Heart left ventricle (tissue), 16 donors: ENCODE results near the gene DEGS2. TPM values are rescaled to one million over a fixed set of nuclear protein-coding genes. Genes with fewer than 3 reads are reported as not detected.
A peak's percentile ranks its signal among the peaks of the same experiment; 100 is the strongest.

Source experiments
- ATAC-seq, 4 donors: fragments of 200-7000 bp; cut with Tn5 transposase; one replicate each; pipeline ENCODE4 v1.9.1; 2020 to 2022; ENCODE audit warnings: moderate library complexity in 4 of 4, mild to moderate bottlenecking in 3 of 4, moderate number of reproducible peaks in 1 of 4
- DNase-seq, 5 donors: peaks; one replicate each; pipeline ENCODE4 v3.0.0-alpha.2; 2020
- H3K27ac ChIP-seq, 12 donors: fragments of 200-600 bp; sonication (generic) in 4 of 12; one replicate each; pipeline versions ENCODE4 v1.5.0 to v1.8.0; 2016 to 2022; ENCODE audit warnings: mild to moderate bottlenecking in 2 of 12
- H3K27me3 ChIP-seq, 9 donors: fragments of 200-600 bp; sonication (generic) in 2 of 9; one replicate each; pipeline versions ENCODE4 v1.5.1 to v1.8.0; 2016 to 2022; ENCODE audit warnings: mild to moderate bottlenecking in 3 of 9
- H3K36me3 ChIP-seq, 9 donors: fragments of 200-600 bp; sonication (generic) in 2 of 9; one replicate each; pipeline versions ENCODE4 v1.5.0 to v1.8.0; 2018 to 2022; ENCODE audit warnings: mild to moderate bottlenecking in 2 of 9
- H3K4me1 ChIP-seq, 12 donors: fragments of 200-600 bp; sonication (generic) in 4 of 12; one replicate each; pipeline versions ENCODE4 v1.5.0 to v1.8.0; 2016 to 2022; ENCODE audit warnings: mild to moderate bottlenecking in 3 of 12
- H3K4me3 ChIP-seq, 12 donors: fragments of 200-600 bp; sonication (generic) in 4 of 12; one replicate each; pipeline versions ENCODE4 v1.5.0 to v1.8.0; 2017 to 2022; ENCODE audit warnings: mild to moderate bottlenecking in 9 of 12, moderate library complexity in 4 of 12
- H3K9me3 ChIP-seq, 12 donors: fragments of 200-600 bp; sonication (generic) in 4 of 12; one replicate each; pipeline versions ENCODE4 v1.5.0 to v1.8.0; 2016 to 2022; ENCODE audit warnings: mild to moderate bottlenecking in 1 of 12
- POLR2A ChIP-seq, 2 donors: fragments of 450-650 bp; IDR thresholded peaks; one replicate each; pipeline ENCODE4 v1.6.1; 2017; ENCODE audit warnings: antibody characterized with exemption in 2 of 2, mild to moderate bottlenecking in 2 of 2, moderate library complexity in 2 of 2
- WGBS, 4 donors: extraction: QIAGEN DNeasy Blood & Tissue Kit in 2 of 4; methylation state at CpG; one replicate each; pipeline versions ENCODE4 v1.1.5 to v1.1.7; 2013 to 2018; 5-methylcytosine and 5-hydroxymethylcytosine counted together
- intact Hi-C, 10 donors: fragments of 100-400 bp; cut with DNase I; formaldehyde crosslinking; loops; one replicate each; pipeline versions ENCODE4 v1.11.1 to v1.14.2; 2022
- polyA plus RNA-seq, 2 donors: library from polyadenylated mRNA; stranded (reverse); fragments of 200-250 nt; gene quantifications; one replicate each; pipeline ENCODE4 v1.2.3, GENCODE V29; 2013
- total RNA-seq, 9 donors: library from RNA; depleted of rRNA in 2 of 9; stranded (reverse); fragments of >200 nt in 2 of 9; fragmentation: NEBNext Ultra II Directional in 3 of 9; extraction: Animal tissue kit (Norgen Biotek cat#: 25700) in 3 of 9; gene quantifications; one replicate each; pipeline versions ENCODE4 v1.1.0 to v1.2.4, GENCODE V29; 2016 to 2023
- TF ChIP-seq, protein P1 (sequence below), 12 donors: fragments of 200-600 bp; sonication (generic) in 4 of 12; IDR thresholded peaks; one replicate each; pipeline versions ENCODE4 v1.5.0 to v1.8.0; 2018 to 2022; ENCODE audit warnings: antibody characterized with exemption in 12 of 12, mild to moderate bottlenecking in 5 of 12
- donor health status: ischemic (EF 13 %, LVEDD 7.1; RV severe dilation, severe dysfunction).
- donor health status: healthy with polysubstance abuse.
- donor health status: DM: no; HTN: yes; CAD: no.
- donor health status: DM: no; HTN: no; CAD: no.
- donor health status: ischemic (EF 25% LVEDD 6.9; RV normal size, moderate dysfunction).
- donor health status: ischemic (EF 25% LVEDD 5.7; RV mildly dilated, moderate dysfunction).
- donor health status: healthy.
- donor health status: DM: yes; HTN: yes; CAD: no.
- donor health status: ischemic (EF 35%, LVEDD 5.7; RV mildly dilated, moderate dysfunction).
- donor health status: nonischemic (EF 11% LVEDD 7.7; RV severe dilation, severe dysfunction).
- donor health status: DM: yes; HTN: yes; CAD: no.
- donor health status: PGD.
- donor health status: ischemic (EF 29% LVEDD 5.4; RV normal size, mild dysfunction).
- donor health status: nonischemic (EF 23%, LVEDD 6.1; RV moderate dilation, normal function).

The DEGS2 gene
- total and polyA plus RNA-seq, 11 donors = 0.08 to 0.48 (median 0.30) TPM; not detected in 7

DNA sequence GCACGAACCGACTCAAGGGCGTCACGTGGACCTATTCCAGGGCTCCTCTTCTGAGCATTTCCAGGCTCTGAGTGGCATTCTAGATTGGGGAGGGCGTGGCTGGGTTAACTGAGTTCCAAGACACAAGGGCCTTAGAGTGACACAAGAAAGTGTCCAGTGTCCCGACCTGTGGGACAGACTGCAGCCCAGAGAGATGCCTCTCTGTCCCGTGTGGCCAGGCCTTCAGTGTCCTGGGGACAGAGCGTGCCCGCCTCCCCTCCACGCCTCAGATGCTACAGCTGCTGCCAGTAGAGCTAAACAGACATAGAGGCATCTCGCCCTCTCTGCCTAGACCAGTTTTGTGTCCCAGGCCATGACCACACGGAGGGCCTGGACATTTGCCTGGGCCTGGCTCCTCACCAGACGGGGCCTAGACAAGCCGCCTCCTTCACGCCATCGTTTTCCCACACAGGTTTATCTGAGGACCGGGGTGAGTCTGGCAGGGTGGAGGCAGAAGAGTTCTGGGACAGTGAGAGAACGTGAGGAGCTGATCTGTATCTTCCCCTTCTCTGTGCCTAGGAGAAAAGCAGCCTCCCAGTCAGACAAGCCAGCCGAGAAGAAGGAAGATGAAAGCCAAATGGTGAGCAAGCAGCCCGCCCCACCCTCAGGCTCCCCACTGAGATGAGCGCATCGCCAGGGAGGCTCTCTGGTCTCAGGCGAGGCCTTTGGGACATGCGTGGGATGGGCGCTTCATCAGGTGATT lies 27.1 kb downstream of the DEGS2 start:
- Histone ChIP-seq H3K4me3 (no peak overlapping the region), H3K27me3 (no peaks in the 10 kb centered on the region), H3K9me3 (no peaks in the 10 kb centered on the region), H3K36me3 (peaks cover 0 to 97% (median 26%) of the 10 kb centered on the region in 9 donors), H3K4me1 (peaks cover 0 to 29% (median 13%) of the 10 kb centered on the region in 12 donors), H3K27ac (no peak overlapping the region)
- intact Hi-C loops = no loop called here
- no peak for TF ChIP-seq POLR2A (IDR thresholded peaks at IDR 0.05)
- TF ChIP-seq, protein P1, sequence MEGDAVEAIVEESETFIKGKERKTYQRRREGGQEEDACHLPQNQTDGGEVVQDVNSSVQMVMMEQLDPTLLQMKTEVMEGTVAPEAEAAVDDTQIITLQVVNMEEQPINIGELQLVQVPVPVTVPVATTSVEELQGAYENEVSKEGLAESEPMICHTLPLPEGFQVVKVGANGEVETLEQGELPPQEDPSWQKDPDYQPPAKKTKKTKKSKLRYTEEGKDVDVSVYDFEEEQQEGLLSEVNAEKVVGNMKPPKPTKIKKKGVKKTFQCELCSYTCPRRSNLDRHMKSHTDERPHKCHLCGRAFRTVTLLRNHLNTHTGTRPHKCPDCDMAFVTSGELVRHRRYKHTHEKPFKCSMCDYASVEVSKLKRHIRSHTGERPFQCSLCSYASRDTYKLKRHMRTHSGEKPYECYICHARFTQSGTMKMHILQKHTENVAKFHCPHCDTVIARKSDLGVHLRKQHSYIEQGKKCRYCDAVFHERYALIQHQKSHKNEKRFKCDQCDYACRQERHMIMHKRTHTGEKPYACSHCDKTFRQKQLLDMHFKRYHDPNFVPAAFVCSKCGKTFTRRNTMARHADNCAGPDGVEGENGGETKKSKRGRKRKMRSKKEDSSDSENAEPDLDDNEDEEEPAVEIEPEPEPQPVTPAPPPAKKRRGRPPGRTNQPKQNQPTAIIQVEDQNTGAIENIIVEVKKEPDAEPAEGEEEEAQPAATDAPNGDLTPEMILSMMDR (IDR thresholded peaks at IDR 0.05) = no peak
- ATAC-seq (peak in 2 of 4 donors; percentile 31 to 36), DNase-seq (peak in 1 of 5 donors; percentile 43)
- WGBS, 4 donors = 86 to 87% (median 87%) methylated on average over 20 to 25 of the region's 25 CpGs

DNA sequence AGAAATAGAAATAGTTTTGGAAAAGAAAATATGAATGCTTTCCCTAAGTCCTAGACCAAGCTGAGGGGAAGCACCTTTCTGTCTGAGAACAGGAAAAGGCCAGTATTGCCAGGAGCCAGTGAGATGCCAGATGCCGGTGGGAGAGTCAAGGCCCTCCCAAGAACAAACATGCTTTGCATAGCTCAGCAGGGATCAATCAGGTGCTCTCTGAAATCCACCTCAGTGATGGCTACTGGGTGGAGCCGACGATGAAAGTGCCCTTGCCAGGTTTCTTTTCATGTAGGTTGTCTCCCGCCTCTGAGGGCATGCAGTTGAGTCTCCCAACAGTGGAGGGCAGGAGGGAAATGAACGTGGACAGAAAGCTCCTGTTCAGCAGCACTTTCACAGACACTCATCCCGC lies 28.3 kb downstream of the DEGS2 start:
- TF ChIP-seq, protein P1 (IDR thresholded peaks at IDR 0.05) = no peak
- TF ChIP-seq POLR2A (IDR thresholded peaks at IDR 0.05) = no peak
- Histone ChIP-seq H3K36me3 (peaks cover 0 to 98% (median 26%) of the 10 kb centered on the region in 9 donors), H3K9me3 (no peaks in the 10 kb centered on the region), H3K27ac (no peak overlapping the region), H3K27me3 (no peaks in the 10 kb centered on the region), H3K4me3 (no peak overlapping the region), H3K4me1 (peaks cover 0 to 29% (median 13%) of the 10 kb centered on the region in 12 donors)
- ATAC-seq = no peak
- DNase-seq = no peak
- intact Hi-C loops = no loop called here
- WGBS, 4 donors = 92 to 95% (median 93%) methylated on average over 6 of the region's 6 CpGs

DNA sequence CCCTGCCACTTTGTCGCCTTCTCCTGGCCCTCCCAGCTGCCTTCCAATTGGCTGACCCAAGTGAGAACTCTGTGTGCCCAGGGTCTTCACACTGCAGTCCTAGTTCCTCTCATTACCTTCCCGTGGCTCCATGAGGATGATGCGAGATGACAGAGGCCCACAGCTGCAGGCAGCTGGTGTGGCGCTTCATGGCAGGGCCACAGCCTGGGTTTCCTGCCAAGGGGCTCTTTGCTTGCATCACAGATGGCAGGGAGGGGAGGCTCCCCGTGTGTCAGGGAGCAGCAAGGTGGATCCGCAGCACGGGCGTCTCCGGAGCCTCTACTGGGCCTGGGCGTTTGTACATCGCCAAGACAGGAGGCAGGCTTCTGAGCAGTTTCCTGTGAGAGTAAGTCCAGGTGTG lies 28.9 kb downstream of the DEGS2 start:
- 90 to 94% (median 91%) methylated on average over 11 of the region's 11 CpGs for WGBS, 4 donors
- Histone ChIP-seq H3K4me1 (peaks cover 0 to 29% (median 13%) of the 10 kb centered on the region in 12 donors), H3K27ac (no peak overlapping the region), H3K36me3 (peaks cover 0 to 96% (median 29%) of the 10 kb centered on the region in 9 donors), H3K27me3 (no peaks in the 10 kb centered on the region), H3K4me3 (no peak overlapping the region), H3K9me3 (no peaks in the 10 kb centered on the region)
- DNase-seq = no peak
- no peak for ATAC-seq
- TF ChIP-seq POLR2A (IDR thresholded peaks at IDR 0.05) = no peak
- TF ChIP-seq, protein P1 (IDR thresholded peaks at IDR 0.05) = no peak
- intact Hi-C loops = no loop called here

DNA sequence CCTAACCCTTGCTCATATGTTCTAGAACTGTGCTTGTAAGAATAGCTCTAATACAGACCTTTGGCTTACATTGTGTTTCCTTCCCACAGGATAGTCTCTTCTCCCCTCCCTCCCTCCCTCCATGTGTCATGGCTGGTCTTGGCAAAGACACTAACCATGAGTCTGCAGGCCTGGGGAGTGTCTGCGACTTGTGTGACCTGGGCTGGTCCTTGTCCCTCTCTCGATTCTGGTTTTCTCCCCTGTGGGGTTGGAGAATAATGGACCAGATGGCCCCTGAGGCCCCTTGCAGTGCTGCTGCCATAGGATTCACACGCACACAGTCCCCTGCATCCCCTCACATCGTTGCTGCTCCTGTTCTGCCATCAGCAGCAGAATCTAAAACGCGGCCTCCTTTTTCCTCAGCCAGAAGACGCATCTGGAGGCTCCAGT lies 30.3 kb downstream of the DEGS2 start:
- Histone ChIP-seq H3K4me3 (no peak overlapping the region), H3K36me3 (peaks cover 0 to 89% (median 25%) of the 10 kb centered on the region in 9 donors), H3K9me3 (no peaks in the 10 kb centered on the region), H3K27me3 (no peaks in the 10 kb centered on the region), H3K4me1 (peaks cover 0 to 29% (median 13%) of the 10 kb centered on the region in 12 donors), H3K27ac (peak overlapping the region in 6 of 12 donors; percentile 7 to 56 (median 36))
- intact Hi-C loops = loop anchor here in 1 of 10 donors (10.0 kb wide), 1 partner anchor 246 kb away; the partner anchor contains the start of gene WDR25
- no peak for TF ChIP-seq POLR2A (IDR thresholded peaks at IDR 0.05)
- TF ChIP-seq, protein P1 (IDR thresholded peaks at IDR 0.05) = no peak
- peak in 1 of 5 donors; percentile 53 for DNase-seq
- 40 to 57% (median 51%) methylated on average over 7 of the region's 7 CpGs for WGBS, 4 donors
- peak; percentile 32 to 79 (median 64) for ATAC-seq
